GM12878 (cell line): Measurements from ENCODE around the gene KRT82. TPM values are rescaled to one million over a fixed set of nuclear protein-coding genes. Genes with fewer than 3 reads are reported as not detected.

Source experiments
- ATAC-seq: fragments of 200-7000 bp; cut with Tn5 transposase; 3 replicates; pipeline ENCODE4 v1.9.1; 2020; ENCODE audit warnings: mild to moderate bottlenecking, moderate library complexity
- BruUV-seq: library from RNA; stranded (reverse); fragments of 400-500 nt; replicated peaks from 2 replicates; lab custom pipeline; 2021; lab: Mats Ljungman, UMichigan
- CTCF ChIA-PET: fragments of 300-600 bp; sonication (Branson Sonifier 250); formaldehyde crosslinking; extraction: SDS; loops from one replicate; lab custom pipeline; 2021; ENCODE audit warnings: inconsistent platforms; lab: Yijun Ruan, JAX
- POLR2A ChIA-PET: fragments of 350-600 bp; formaldehyde crosslinking; extraction: SDS; loops from one replicate; lab custom pipeline; 2021; ENCODE audit warnings: inconsistent platforms; lab: Charles Lee
- RAD21 ChIA-PET: fragments of 300-600 bp; sonication (Branson Sonifier 250); formaldehyde crosslinking; loops from one replicate; lab custom pipeline; 2023; ENCODE audit warnings: antibody characterized with exemption; ENCODE audit not compliant: unreplicated experiment; lab: Charles Lee
- SMC1A ChIA-PET: fragments of 300-600 bp; sonication (Branson Sonifier 250); formaldehyde crosslinking; loops from one replicate; lab custom pipeline; 2023; ENCODE audit not compliant: unreplicated experiment, uncharacterized antibody; lab: Charles Lee
- DNase-seq: peaks from one replicate; pipeline ENCODE4 v3.0.0-alpha.2; 2011; ENCODE audit warnings: low read depth, low spot score
- FAIRE-seq: peaks from 3 replicates; lab custom pipeline; 2011; peaks lifted over from hg19 to GRCh38; lab: Jason Lieb, UNC
- H2AFZ ChIP-seq: 2 replicates; pipeline ENCODE4 v1.6.0; 2011; ENCODE audit warnings: low read depth, low read length, control low read depth; ENCODE audit not compliant: control insufficient read depth
- H3K27ac ChIP-seq: 2 replicates; pipeline ENCODE4 v1.5.1; 2011; ENCODE audit warnings: control low read depth; ENCODE audit not compliant: control insufficient read depth, insufficient read depth
- H3K27me3 ChIP-seq, 2 experiments: replicated peaks in 1 of 2; 2 replicates each; pipeline versions ENCODE4 v1.6.0 to v1.6.1; 2011; ENCODE audit warnings: low read length in 1 of 2; ENCODE audit not compliant: control insufficient read depth in 2 of 2, insufficient read depth in 2 of 2
- H3K36me3 ChIP-seq, 2 experiments: 2 replicates each; pipeline ENCODE4 v1.5.1; 2011; ENCODE audit warnings: low read length in 1 of 2; ENCODE audit not compliant: control insufficient read depth in 2 of 2, insufficient read depth in 2 of 2
- H3K4me1 ChIP-seq: 2 replicates; pipeline ENCODE4 v1.6.1; 2011; ENCODE audit warnings: mild to moderate bottlenecking, low read length, moderate library complexity, mixed read lengths; ENCODE audit not compliant: control insufficient read depth, insufficient read depth
- H3K4me2 ChIP-seq: 2 replicates; pipeline ENCODE4 v1.6.0; 2011; ENCODE audit warnings: control low read depth; ENCODE audit not compliant: control insufficient read depth, insufficient read depth
- H3K4me3 ChIP-seq: fragments of 200-600 bp; sonication (generic); 2 replicates; pipeline ENCODE4 v1.5.1; 2016
- H3K79me2 ChIP-seq: 2 replicates; pipeline ENCODE4 v1.6.0; 2011; ENCODE audit warnings: low read length; ENCODE audit not compliant: control insufficient read depth, insufficient read depth
- H3K9ac ChIP-seq: 2 replicates; pipeline ENCODE4 v1.8.0; 2011; ENCODE audit warnings: low read length, control low read depth, mixed read lengths; ENCODE audit not compliant: control insufficient read depth, insufficient read depth
- H3K9me3 ChIP-seq: replicated peaks from 3 replicates; pipeline ENCODE4 v1.5.1; 2011; ENCODE audit warnings: mild to moderate bottlenecking, low read length; ENCODE audit not compliant: control insufficient read depth, insufficient read depth
- H4K20me1 ChIP-seq: 2 replicates; pipeline ENCODE4 v1.6.0; 2011; ENCODE audit not compliant: control insufficient read depth, insufficient read depth
- BACH1 ChIP-seq: fragments of 450-650 bp; IDR thresholded peaks from 2 replicates; pipeline ENCODE4 v1.6.1; 2017; ENCODE audit warnings: mild to moderate bottlenecking, borderline replicate concordance
- BMI1 ChIP-seq: fragments of 450-650 bp; IDR thresholded peaks from 2 replicates; pipeline ENCODE4 v1.6.1; 2016; ENCODE audit warnings: mild to moderate bottlenecking, moderate library complexity, borderline replicate concordance
- CHD4 ChIP-seq: fragments of 200-600 bp; sonication (generic); IDR thresholded peaks from 2 replicates; pipeline ENCODE4 v1.6.1; 2016; ENCODE audit warnings: mild to moderate bottlenecking
- ETV6 ChIP-seq, 2 experiments: fragments of 450-650 bp in 1 of 2; IDR thresholded peaks in 1 of 2; conservative IDR thresholded peaks in 1 of 2; 2 replicates each; pipeline ENCODE4 v1.6.1; 2014; ENCODE audit warnings: antibody characterized with exemption in 1 of 2, borderline replicate concordance in 1 of 2, low read depth in 1 of 2, mild to moderate bottlenecking in 1 of 2, moderate library complexity in 1 of 2
- RFX5 ChIP-seq: IDR thresholded peaks from 2 replicates; pipeline ENCODE4 v1.6.1; 2011; ENCODE audit warnings: low read depth, low read length, improper control_type of control experiment
- SPI1 ChIP-seq: IDR thresholded peaks from 2 replicates; pipeline ENCODE4 v1.6.1; 2011; ENCODE audit warnings: low read depth, mild to moderate bottlenecking, low read length, moderate library complexity, borderline replicate concordance; ENCODE audit not compliant: insufficient read depth
- TCF7 ChIP-seq: IDR thresholded peaks from 2 replicates; pipeline ENCODE4 v1.6.1; 2014; ENCODE audit warnings: antibody characterized with exemption, borderline replicate concordance
- WGBS: methylation state at CpG from one replicate; pipeline ENCODE4 v1.1.6; 2016; ENCODE audit warnings: low lambda C conversion rate; ENCODE audit not compliant: insufficient replicate concordance, insufficient coverage; ENCODE audit errors: missing lambda C conversion rate; 5-methylcytosine and 5-hydroxymethylcytosine counted together
- in situ Hi-C: fragments of 300-500 bp; cut with MboI; formaldehyde crosslinking; loops from 9 replicates; pipeline ENCODE4 v1.14.3; 2018; ENCODE audit warnings: mixed read lengths
- intact Hi-C: fragments of 100-400 bp; cut with micrococcal nuclease; formaldehyde crosslinking; loops from one replicate; pipeline ENCODE4 v1.14.2; 2022; ENCODE audit not compliant: unreplicated experiment
- polyA plus RNA-seq, 11 experiments: library from polyadenylated mRNA; depleted of rRNA in 4 of 11; unstranded in 6 of 11; stranded (reverse) in 5 of 11; fragments of >200 nt; fragmentation: Nextera tagmentation in 4 of 11; fragmentation: Illumina TruSeq in 1 of 11; extraction: Ambion mirVana in 4 of 11; extraction: Trizol in 1 of 11; gene quantifications; 1 replicate in 1 of 11; 2 replicates in 10 of 11; pipeline versions ENCODE4 v1.2.1 to v1.2.3, GENCODE V29; 2011 to 2016; ENCODE audit warnings: inconsistent platforms in 2 of 11, missing spikeins in 2 of 11, low read depth in 1 of 11
- total RNA-seq, 4 experiments: library from RNA; depleted of rRNA in 3 of 4; stranded (reverse); fragments of >200 nt in 3 of 4; fragmentation: Illumina TruSeq in 1 of 4; extraction: Trizol in 1 of 4; gene quantifications; 2 replicates each; pipeline versions ENCODE4 v1.2.1 to v1.2.3, GENCODE V29; 2013 to 2021
- TF ChIP-seq, protein P1 (sequence below): fragments of 450-650 bp; IDR thresholded peaks from 2 replicates; pipeline ENCODE4 v1.6.1; 2018; ENCODE audit warnings: borderline replicate concordance, mild to moderate bottlenecking; ENCODE audit not compliant: partially characterized antibody
- TF ChIP-seq, protein P2 (sequence below): fragments of 450-650 bp; conservative IDR thresholded peaks from 2 replicates; pipeline ENCODE4 v1.6.1; 2017; ENCODE audit warnings: mild to moderate bottlenecking, moderate library complexity

Gene KRT82
- total and polyA plus RNA-seq, 10 of the 15 experiments (the other 5 are each of a cell fraction or from before 2014, with no cell fraction given) = not detected

DNA sequence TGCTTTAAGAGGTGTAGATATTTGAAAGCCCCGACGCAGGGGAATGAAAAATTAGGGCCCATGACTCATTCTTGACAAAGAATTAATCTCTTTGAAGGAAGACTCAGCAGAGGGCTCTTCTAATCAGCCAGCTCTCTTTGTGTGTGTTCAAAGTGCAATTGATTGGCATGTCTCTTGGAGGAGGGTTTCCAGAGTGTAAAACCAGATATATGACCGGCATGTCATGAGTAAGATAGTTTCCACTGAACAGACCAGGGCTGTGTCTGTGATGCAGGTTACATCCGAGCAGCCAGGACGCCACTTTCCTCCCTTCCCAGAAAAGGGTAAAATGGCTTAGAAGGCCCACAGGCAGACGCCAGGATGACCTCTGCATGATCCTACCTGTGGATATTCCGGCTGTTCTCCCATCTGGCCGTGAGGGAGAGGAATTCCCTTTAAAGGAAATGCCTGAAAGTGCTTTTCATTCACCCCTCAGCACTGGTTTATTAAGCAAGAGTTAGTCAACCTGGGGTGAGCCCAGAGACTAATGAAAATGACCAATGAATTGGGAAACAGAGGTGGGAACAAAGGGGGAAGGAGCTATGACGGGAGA lies 35.3 kb upstream of the KRT82 start (continued):
- TF ChIP-seq, protein P1, sequence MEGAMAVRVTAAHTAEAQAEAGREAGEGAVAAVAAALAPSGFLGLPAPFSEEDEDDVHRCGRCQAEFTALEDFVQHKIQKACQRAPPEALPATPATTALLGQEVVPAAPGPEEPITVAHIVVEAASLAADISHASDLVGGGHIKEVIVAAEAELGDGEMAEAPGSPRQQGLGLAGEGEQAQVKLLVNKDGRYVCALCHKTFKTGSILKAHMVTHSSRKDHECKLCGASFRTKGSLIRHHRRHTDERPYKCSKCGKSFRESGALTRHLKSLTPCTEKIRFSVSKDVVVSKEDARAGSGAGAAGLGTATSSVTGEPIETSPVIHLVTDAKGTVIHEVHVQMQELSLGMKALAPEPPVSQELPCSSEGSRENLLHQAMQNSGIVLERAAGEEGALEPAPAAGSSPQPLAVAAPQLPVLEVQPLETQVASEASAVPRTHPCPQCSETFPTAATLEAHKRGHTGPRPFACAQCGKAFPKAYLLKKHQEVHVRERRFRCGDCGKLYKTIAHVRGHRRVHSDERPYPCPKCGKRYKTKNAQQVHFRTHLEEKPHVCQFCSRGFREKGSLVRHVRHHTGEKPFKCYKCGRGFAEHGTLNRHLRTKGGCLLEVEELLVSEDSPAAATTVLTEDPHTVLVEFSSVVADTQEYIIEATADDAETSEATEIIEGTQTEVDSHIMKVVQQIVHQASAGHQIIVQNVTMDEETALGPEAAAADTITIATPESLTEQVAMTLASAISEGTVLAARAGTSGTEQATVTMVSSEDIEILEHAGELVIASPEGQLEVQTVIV = no peak
- TF ChIP-seq ETV6 (conservative IDR thresholded peaks at IDR 0.05 in 1 of 2, IDR thresholded peaks at IDR 0.05 in 1 of 2; ENCODE audit: borderline replicate concordance in 1 of 2, low read depth in 1 of 2) (no peak), RFX5 (no peak), BACH1 (no peak), CHD4 (no peak)
- TF ChIP-seq, protein P2, sequence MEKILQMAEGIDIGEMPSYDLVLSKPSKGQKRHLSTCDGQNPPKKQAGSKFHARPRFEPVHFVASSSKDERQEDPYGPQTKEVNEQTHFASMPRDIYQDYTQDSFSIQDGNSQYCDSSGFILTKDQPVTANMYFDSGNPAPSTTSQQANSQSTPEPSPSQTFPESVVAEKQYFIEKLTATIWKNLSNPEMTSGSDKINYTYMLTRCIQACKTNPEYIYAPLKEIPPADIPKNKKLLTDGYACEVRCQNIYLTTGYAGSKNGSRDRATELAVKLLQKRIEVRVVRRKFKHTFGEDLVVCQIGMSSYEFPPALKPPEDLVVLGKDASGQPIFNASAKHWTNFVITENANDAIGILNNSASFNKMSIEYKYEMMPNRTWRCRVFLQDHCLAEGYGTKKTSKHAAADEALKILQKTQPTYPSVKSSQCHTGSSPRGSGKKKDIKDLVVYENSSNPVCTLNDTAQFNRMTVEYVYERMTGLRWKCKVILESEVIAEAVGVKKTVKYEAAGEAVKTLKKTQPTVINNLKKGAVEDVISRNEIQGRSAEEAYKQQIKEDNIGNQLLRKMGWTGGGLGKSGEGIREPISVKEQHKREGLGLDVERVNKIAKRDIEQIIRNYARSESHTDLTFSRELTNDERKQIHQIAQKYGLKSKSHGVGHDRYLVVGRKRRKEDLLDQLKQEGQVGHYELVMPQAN = no peak
- TF ChIP-seq, all 136 proteins: peak for 0

DNA sequence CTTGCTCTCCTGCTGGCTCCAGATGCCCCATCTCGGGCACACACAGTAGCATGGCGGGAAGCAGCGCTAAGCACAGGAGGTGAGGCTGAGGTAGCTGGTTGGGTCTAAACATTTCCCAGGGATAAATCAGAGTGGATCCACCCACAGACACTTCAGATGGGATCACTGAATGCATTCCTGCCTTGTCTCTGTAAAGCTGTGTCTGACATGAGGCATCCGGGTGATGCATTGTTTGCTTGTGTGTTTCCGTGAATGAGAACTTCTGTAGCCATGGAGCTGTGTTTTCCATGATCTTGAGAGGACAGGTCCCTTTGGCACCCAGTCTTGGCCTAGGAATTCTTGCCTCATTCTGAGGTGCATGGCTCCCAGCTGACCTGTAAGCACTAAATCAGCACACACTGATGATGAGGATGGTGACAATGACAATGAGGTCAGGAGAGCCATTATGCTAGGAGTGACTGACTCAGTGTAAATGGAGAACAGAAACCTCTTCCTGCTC lies 34.7 kb upstream of the KRT82 start:
- CTCF ChIA-PET = no interaction called here
- peaks cover 6 to 9% of the 10 kb centered on the region in 2 experiments for H3K27me3 ChIP-seq
- DNase-seq (no peak), ATAC-seq (peak; percentile 34; the same call in 2 of the 3 replicates), FAIRE-seq (no peak)
- H3K4me1 ChIP-seq = no peaks in the 10 kb centered on the region
- H3K36me3 ChIP-seq = no peaks in the 10 kb centered on the region
- no TSS peak for BruUV-seq
- no peaks in the 10 kb centered on the region for H3K9me3 ChIP-seq
- SMC1A ChIA-PET = interaction anchor here (0.9 kb wide), 1 partner anchor 445 kb away, joined by 4 read pairs; no protein-coding TSS in a partner anchor
- no peak overlapping the region for H2AFZ ChIP-seq
- POLR2A ChIA-PET = no interaction called here
- TF ChIP-seq BACH1 (no peak), BMI1 (no peak), TCF7 (no peak), ETV6 (conservative IDR thresholded peaks at IDR 0.05 in 1 of 2, IDR thresholded peaks at IDR 0.05 in 1 of 2; ENCODE audit: borderline replicate concordance in 1 of 2, low read depth in 1 of 2) (no peak), SPI1 (peak; percentile 30; the same call in 1 of the 2 replicates)
- no peak overlapping the region for H3K9ac ChIP-seq
- intact Hi-C loops (no loop called here), in situ Hi-C loops (no loop called here)
- H3K27ac ChIP-seq = no peak overlapping the region
- 80% methylated on average over 5 of the region's 5 CpGs for WGBS
- H4K20me1 ChIP-seq = no peaks in the 10 kb centered on the region
- no peaks in the 10 kb centered on the region for H3K79me2 ChIP-seq
- no peak overlapping the region for H3K4me3 ChIP-seq
- no peak overlapping the region for H3K4me2 ChIP-seq
- RAD21 ChIA-PET = no interaction called here
